Activated CD4-positive, CD25-positive, alpha-beta regulatory T cell (primary cell): Measurements from ENCODE around the gene ACSL4.

Experiments
- DNase-seq, 4 experiments: peaks; one replicate each; lab custom pipeline; 2025; lab: John Stamatoyannopoulos, UW

The ACSL4 gene

DNA sequence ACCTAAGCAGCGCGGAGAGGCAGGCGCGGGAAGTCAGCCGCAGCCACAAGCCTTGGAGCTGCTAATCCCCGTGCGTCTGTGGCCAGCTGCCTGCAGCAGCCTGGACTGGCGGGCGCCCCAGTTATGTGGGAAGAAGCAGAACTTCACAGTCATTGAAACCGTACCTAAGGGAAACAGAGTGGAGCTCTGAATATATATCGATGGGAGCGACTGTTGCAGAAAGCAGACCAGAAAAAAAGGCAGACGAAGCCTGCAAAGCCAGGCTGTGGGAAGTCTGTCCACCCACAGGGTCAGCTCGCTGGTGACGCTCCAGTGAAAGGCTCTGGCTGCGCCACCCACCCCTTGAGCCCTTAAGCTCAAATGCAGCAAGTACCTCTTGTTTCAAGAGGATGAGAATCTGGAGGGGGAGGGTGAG, 132.8 kb downstream of the ACSL4 start:
- no peak for DNase-seq

- no peak for DNase-seq
These were observed 137.0 kb downstream of the ACSL4 start for GRCh38 chrX:109596015-109596414.
